ENCODE data around the gene ISG20.

The ISG20 gene

DNA sequence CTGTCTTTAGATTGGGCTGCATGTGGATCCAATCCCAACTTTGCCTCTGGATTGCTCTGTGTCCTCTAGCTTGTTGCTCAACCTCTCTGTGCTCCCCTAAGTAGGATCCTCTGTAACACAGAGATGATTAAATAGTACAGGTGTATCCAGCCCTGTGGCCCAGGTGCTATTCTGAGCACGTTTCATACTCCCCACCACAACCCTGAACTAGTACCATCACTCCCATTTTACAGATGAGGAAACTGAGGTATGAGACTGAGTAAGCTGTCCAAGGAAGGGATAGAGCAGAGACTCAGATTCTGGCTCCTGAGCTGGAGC, 7.2 kb downstream of the ISG20 start:
- Histone ChIP-seq H3K27ac (no peak overlapping the region), H3K4me3 (no peak overlapping the region)
- no peak for DNase-seq (ENCODE audit: low spot score)
- TF ChIP-seq, protein P1, sequence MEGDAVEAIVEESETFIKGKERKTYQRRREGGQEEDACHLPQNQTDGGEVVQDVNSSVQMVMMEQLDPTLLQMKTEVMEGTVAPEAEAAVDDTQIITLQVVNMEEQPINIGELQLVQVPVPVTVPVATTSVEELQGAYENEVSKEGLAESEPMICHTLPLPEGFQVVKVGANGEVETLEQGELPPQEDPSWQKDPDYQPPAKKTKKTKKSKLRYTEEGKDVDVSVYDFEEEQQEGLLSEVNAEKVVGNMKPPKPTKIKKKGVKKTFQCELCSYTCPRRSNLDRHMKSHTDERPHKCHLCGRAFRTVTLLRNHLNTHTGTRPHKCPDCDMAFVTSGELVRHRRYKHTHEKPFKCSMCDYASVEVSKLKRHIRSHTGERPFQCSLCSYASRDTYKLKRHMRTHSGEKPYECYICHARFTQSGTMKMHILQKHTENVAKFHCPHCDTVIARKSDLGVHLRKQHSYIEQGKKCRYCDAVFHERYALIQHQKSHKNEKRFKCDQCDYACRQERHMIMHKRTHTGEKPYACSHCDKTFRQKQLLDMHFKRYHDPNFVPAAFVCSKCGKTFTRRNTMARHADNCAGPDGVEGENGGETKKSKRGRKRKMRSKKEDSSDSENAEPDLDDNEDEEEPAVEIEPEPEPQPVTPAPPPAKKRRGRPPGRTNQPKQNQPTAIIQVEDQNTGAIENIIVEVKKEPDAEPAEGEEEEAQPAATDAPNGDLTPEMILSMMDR (IDR thresholded peaks at IDR 0.05): no peak

- peak; percentile 28 for DNase-seq (ENCODE audit: low spot score)
- no peak overlapping the region for H3K27ac ChIP-seq
- no peak overlapping the region for H3K4me3 ChIP-seq
- TF ChIP-seq, protein P1 (IDR thresholded peaks at IDR 0.05): no peak
Measured at GRCh38 chr15:88646951-88647350, 8.1 kb downstream of the ISG20 start.

DNA sequence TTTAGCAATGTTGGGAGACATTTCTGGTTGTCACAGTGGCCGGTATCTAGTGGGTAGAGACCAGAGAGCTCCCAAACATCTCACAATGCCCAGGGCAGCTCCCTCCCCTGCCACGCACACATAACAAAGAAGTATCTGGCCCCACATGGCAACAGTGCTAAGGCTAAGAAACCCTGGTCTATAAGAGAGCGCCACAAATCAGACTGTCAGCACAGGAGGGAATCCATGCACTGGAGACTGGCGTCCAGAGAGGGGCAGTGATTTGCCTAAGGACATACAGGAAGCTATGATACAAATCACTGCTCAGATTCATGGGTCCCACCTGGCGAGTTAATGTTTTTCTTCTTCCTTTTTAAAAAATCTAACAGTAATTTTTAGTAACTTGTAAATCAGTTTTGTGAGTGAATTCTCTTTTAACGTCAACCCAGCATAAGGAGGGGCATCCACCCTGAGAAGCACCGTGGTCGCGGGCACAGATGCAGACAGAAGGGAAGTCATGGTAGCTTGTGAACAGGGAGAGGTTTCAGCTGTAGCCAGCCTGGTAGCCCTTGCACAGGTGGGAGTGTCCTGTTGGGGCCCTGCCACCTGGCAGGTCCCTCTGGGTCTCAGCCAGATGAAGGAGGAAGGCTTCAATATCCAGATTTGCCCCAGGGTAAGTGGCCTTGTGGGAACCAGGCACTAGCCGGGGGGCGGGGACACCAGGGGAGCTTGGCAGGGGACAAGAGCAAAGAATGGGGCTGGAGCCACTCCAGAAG, 8.7 kb downstream of the ISG20 start:
- TF ChIP-seq, protein P1 (IDR thresholded peaks at IDR 0.05): no peak
- DNase-seq (ENCODE audit: low spot score): peak; percentile 63
- Histone ChIP-seq H3K27ac (no peak overlapping the region), H3K4me3 (no peak overlapping the region)

GRCh38 chr15:88648357-88649214, 9.8 kb downstream of the ISG20 start:
- DNase-seq (ENCODE audit: low spot score): peak; percentile 58
- TF ChIP-seq, protein P1 (IDR thresholded peaks at IDR 0.05): no peak

DNA sequence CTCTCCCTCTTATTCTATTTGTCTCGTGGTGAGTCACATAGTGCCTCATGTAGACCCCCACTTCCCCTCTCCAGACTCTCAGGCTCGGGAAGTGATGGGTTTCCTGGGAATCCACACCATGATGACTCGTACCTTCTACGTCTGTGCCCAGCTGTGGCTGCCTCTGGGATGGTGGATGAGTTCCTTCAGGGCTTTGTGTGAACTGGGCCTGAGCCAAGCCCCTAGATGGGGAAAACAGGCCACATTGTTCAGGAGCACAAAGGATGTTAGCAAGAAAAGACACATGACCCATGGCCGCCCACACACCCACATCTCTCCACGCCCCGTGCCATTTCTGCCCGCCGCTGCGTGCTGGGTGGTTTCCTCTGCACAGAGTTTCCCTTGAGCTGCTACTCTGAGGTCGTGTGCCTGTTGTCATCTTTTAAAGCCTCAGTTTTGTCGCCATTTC, 10.5 kb downstream of the ISG20 start:
- DNase-seq (ENCODE audit: low spot score): peak; percentile 63
- Histone ChIP-seq H3K27ac (peak overlapping the region in 1 of 2 donors; percentile 56), H3K4me3 (no peak overlapping the region)
- TF ChIP-seq, protein P1 (IDR thresholded peaks at IDR 0.05): no peak

More at GRCh38 chr15:88648357-88649214, 9.8 kb downstream of the ISG20 start:
- Histone ChIP-seq H3K4me3 (no peak overlapping the region), H3K27ac (peak overlapping the region in 1 of 2 donors; percentile 56)

DNA sequence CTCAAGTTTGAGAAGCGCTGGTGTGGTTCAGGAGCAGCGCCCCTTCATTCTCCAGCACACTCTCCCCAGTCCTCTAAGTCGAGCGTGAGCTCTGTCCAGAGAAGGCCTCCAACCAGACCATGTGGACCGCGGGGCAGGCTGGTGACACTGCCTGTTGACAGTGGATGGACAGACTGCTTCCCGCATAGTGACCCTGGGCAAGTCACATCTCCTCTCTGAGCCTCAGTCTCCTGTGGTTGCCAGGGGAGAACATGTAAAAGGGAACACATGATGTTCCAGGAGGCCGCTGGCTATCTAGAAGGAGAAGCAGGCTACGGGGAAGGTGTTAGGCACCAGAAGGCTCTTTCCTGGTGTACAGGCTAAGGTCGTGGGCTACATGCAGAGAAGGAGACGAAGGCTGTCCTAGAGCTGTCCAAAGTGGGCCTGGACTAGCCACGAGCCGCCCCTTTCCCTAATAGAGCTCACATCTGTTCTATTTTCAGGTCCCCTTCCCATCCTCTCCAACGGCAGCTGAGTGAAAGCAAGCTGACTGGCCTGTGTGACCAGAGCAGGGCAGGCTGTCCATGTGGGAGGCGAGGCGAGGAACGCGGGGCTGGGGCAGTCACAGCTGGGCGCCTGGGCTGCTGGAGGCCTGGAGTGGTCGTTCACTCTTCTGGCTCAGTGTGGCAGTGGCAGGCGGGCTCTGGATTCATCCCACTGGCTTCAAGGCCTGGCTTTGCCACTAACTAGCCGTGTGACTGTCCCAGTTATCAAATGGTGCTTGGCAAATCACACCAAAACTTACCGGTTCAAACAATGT, 11.1 kb downstream of the ISG20 start:
- no peak overlapping the region for H3K4me3 ChIP-seq
- peak overlapping the region in 1 of 2 donors; percentile 56 for H3K27ac ChIP-seq
- TF ChIP-seq, protein P1 (IDR thresholded peaks at IDR 0.05): no peak
- DNase-seq (ENCODE audit: low spot score): peak; percentile 62

All from coronary artery (tissue), 2 donors.